CD4-positive, alpha-beta T cell (primary cell): ENCODE results near the gene CBLN2. TPM values are rescaled to one million over a fixed set of nuclear protein-coding genes. Genes with fewer than 3 reads are reported as not detected.

ENCODE experiments used
- ATAC-seq: fragments of 200-7000 bp; cut with Tn5 transposase; one replicate; pipeline ENCODE4 v1.10.0; 2022; ENCODE audit warnings: mild to moderate bottlenecking; ENCODE audit not compliant: poor library complexity
- CTCF ChIA-PET: fragments of 350-600 bp; sonication (Branson Sonifier 250); formaldehyde crosslinking; loops from one replicate; lab custom pipeline; 2021; ENCODE audit warnings: antibody characterized with exemption, inconsistent platforms; lab: Charles Lee
- POLR2A ChIA-PET: fragments of 350-600 bp; sonication (Branson Sonifier 250); formaldehyde crosslinking; loops from one replicate; lab custom pipeline; 2021; ENCODE audit warnings: antibody characterized with exemption, inconsistent platforms; lab: Charles Lee
- DNase-seq, 14 experiments: peaks; one replicate each; pipeline ENCODE4 v3.0.0-alpha.2; 2013 to 2020; ENCODE audit warnings: mixed read lengths in 2 of 14
- H3K27ac ChIP-seq, 2 donors: one replicate each; pipeline versions ENCODE4 v1.5.1 to v1.7.0; 2013; ENCODE audit warnings: low read length in 2 of 2, low read depth in 1 of 2, mild to moderate bottlenecking in 1 of 2
- H3K27me3 ChIP-seq, 2 experiments: 1 replicate in 1 of 2; 2 replicates in 1 of 2; pipeline versions ENCODE4 v1.6.1 to v1.7.0; 2013; ENCODE audit warnings: low read length in 2 of 2, control low read depth in 1 of 2, mild to moderate bottlenecking in 1 of 2, moderate library complexity in 1 of 2; ENCODE audit not compliant: insufficient read depth in 2 of 2, control insufficient read depth in 1 of 2
- H3K36me3 ChIP-seq: one replicate; pipeline ENCODE4 v1.6.1; 2013; ENCODE audit warnings: low read length, control low read depth; ENCODE audit not compliant: insufficient read depth
- H3K4me1 ChIP-seq: one replicate; pipeline ENCODE4 v1.6.1; 2013; ENCODE audit warnings: low read length, control low read depth; ENCODE audit not compliant: insufficient read depth
- H3K4me3 ChIP-seq: one replicate; pipeline ENCODE4 v1.5.1; 2013; ENCODE audit warnings: mild to moderate bottlenecking, low read length, moderate library complexity
- H3K9me3 ChIP-seq, 2 experiments: 1 replicate in 1 of 2; 2 replicates in 1 of 2; pipeline versions ENCODE4 v1.6.1 to v1.7.0; 2013; ENCODE audit warnings: low read length in 2 of 2, mild to moderate bottlenecking in 2 of 2, control low read depth in 1 of 2, moderate library complexity in 1 of 2; ENCODE audit not compliant: control insufficient read depth in 1 of 2, insufficient read depth in 1 of 2
- H3K27ac Mint-ChIP-seq: one replicate; pipeline ENCODE4 v1.8.0; 2020; ENCODE audit warnings: mixed read lengths
- H3K27me3 Mint-ChIP-seq: one replicate; pipeline ENCODE4 v1.8.0; 2021; ENCODE audit warnings: mixed read lengths
- H3K36me3 Mint-ChIP-seq: one replicate; pipeline ENCODE4 v1.8.0; 2021; ENCODE audit warnings: low read depth, mixed read lengths
- H3K4me1 Mint-ChIP-seq: one replicate; pipeline ENCODE4 v1.8.0; 2021; ENCODE audit warnings: low read depth, mixed read lengths
- H3K4me3 Mint-ChIP-seq: one replicate; pipeline ENCODE4 v1.8.0; 2020; ENCODE audit warnings: mild to moderate bottlenecking, mixed read lengths
- H3K9me3 Mint-ChIP-seq: one replicate; pipeline ENCODE4 v1.8.0; 2020; ENCODE audit warnings: mixed read lengths
- intact Hi-C, 2 experiments: fragments of 100-400 bp; cut with DNase I in 1 of 2; cut with micrococcal nuclease in 1 of 2; formaldehyde crosslinking; loops; one replicate each; pipeline versions ENCODE4 v1.15.1 to v1.9.0; 2023 to 2025; cut with DNase I, micrococcal nuclease
- total RNA-seq, 174 experiments: library from RNA in 2 of 174; stranded (reverse) in 2 of 174; gene quantifications; one replicate each; pipeline ENCODE4 v1.2.3 and lab custom pipeline; 2021 to 2026
- TF ChIP-seq, protein P1 (sequence below): fragments of 200-600 bp; IDR thresholded peaks from one replicate; pipeline ENCODE4 v1.8.0; 2022; ENCODE audit warnings: antibody characterized with exemption, mild to moderate bottlenecking

CBLN2 gene
- total RNA-seq, 2 experiments from 2014 or later = not detected

DNA sequence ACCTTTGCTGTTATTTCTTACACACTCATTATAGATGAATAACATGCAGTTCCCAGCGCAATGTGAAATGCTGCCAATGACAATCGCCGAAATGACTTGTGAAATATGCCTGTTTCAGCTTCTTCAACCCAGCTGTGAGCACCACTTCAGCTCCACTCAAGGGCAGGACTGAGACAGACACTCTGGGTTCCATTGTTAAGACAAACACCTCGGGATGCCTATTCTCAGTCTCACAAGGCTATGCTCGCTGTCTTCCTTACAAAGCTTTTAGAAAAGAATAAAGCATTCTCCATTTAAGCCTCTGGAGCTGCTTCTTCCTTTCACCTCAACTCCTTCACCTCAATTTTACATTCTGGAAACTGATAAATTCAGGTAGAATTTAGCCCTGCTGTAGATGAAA lies 4.2 kb downstream of the CBLN2 start:
- ChIA-PET CTCF (no interaction called here), POLR2A (no interaction called here)
- H3K27ac Mint-ChIP-seq = no peak overlapping the region
- intact Hi-C loops = no loop called here
- no peaks in the 10 kb centered on the region for H3K9me3 Mint-ChIP-seq
- DNase-seq = no peak
- no peaks in the 10 kb centered on the region for H3K36me3 Mint-ChIP-seq
- Histone ChIP-seq H3K36me3 (no peaks in the 10 kb centered on the region), H3K4me3 (no peak overlapping the region), H3K9me3 (peaks cover 0 to 23% of the 10 kb centered on the region in 2 experiments), H3K27ac (no peak overlapping the region), H3K27me3 (peaks cover 11 to 21% of the 10 kb centered on the region in 2 experiments), H3K4me1 (no peaks in the 10 kb centered on the region)
- peaks cover 4% of the 10 kb centered on the region for H3K4me1 Mint-ChIP-seq
- H3K27me3 Mint-ChIP-seq = peaks cover 40% of the 10 kb centered on the region
- no peak for ATAC-seq
- no peak overlapping the region for H3K4me3 Mint-ChIP-seq
- TF ChIP-seq, protein P1, sequence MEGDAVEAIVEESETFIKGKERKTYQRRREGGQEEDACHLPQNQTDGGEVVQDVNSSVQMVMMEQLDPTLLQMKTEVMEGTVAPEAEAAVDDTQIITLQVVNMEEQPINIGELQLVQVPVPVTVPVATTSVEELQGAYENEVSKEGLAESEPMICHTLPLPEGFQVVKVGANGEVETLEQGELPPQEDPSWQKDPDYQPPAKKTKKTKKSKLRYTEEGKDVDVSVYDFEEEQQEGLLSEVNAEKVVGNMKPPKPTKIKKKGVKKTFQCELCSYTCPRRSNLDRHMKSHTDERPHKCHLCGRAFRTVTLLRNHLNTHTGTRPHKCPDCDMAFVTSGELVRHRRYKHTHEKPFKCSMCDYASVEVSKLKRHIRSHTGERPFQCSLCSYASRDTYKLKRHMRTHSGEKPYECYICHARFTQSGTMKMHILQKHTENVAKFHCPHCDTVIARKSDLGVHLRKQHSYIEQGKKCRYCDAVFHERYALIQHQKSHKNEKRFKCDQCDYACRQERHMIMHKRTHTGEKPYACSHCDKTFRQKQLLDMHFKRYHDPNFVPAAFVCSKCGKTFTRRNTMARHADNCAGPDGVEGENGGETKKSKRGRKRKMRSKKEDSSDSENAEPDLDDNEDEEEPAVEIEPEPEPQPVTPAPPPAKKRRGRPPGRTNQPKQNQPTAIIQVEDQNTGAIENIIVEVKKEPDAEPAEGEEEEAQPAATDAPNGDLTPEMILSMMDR = no peak

DNA sequence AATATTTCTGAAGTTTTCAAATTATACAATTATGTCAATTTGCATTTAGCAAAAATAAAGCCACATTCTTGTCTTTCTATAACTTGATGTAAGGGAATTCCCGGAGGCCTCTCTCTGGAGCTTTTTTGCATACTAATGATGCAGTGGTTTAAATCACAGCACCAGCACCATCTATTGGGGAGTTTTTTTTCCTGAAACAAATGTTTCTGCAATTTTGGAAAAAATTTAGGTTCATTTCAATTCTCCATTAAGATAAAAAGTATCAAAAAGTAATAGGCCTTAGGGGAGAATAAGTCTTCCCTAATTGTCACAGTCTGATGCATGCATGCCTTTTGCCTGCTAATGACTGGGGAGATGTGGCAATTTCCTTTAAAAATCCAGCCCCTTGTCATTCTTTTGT lies 13.5 kb downstream of the CBLN2 start:
- Histone ChIP-seq H3K36me3 (no peaks in the 10 kb centered on the region), H3K4me1 (no peaks in the 10 kb centered on the region), H3K27ac (no peak overlapping the region), H3K27me3 (no peaks in the 10 kb centered on the region), H3K4me3 (no peak overlapping the region), H3K9me3 (no peaks in the 10 kb centered on the region)
- POLR2A ChIA-PET = no interaction called here
- intact Hi-C loops = no loop called here
- CTCF ChIA-PET = no interaction called here
- Mint-ChIP-seq H3K27me3 (no peaks in the 10 kb centered on the region), H3K4me3 (no peak overlapping the region), H3K36me3 (no peaks in the 10 kb centered on the region), H3K27ac (no peak overlapping the region), H3K4me1 (no peaks in the 10 kb centered on the region), H3K9me3 (no peaks in the 10 kb centered on the region)
- ATAC-seq (no peak), DNase-seq (no peak)
- TF ChIP-seq, protein P1 = no peak

DNA sequence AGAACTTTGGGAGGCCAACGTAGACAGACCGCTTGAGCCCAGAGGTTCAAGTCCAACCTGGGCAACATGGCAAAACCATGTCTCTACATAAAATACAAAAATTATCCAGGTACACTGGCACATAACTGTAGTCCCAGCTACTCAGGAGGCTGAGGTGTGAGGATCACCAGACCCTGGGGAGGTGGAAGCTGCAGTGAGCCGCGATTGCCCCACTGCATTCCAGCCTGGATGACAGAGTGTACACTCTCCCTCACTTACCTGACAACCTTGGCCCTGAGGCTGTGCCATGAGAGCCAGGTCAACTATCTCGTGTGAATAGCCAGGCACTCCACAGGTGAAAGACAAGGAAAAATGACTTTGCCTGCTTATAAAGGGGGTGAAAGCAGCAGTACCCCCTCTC lies 39.3 kb downstream of the CBLN2 start:
- H3K27ac Mint-ChIP-seq = no peak overlapping the region
- no peaks in the 10 kb centered on the region for H3K4me1 Mint-ChIP-seq
- Histone ChIP-seq H3K27me3 (no peaks in the 10 kb centered on the region), H3K27ac (no peak overlapping the region), H3K9me3 (peaks cover 0 to 18% of the 10 kb centered on the region in 2 experiments), H3K4me1 (no peaks in the 10 kb centered on the region), H3K4me3 (no peak overlapping the region), H3K36me3 (no peaks in the 10 kb centered on the region)
- no peak overlapping the region for H3K4me3 Mint-ChIP-seq
- no peaks in the 10 kb centered on the region for H3K9me3 Mint-ChIP-seq
- no peak for DNase-seq
- intact Hi-C loops = no loop called here
- no peaks in the 10 kb centered on the region for H3K27me3 Mint-ChIP-seq
- ChIA-PET CTCF (no interaction called here), POLR2A (no interaction called here)
- TF ChIP-seq, protein P1 = no peak
- ATAC-seq = no peak
- H3K36me3 Mint-ChIP-seq = no peaks in the 10 kb centered on the region
